ENCODE measurements around the gene MOSMO.

GRCh38 chr16:22065252-22065651 is 57.3 kb downstream of the MOSMO start:
- TF ChIP-seq EZH2 (IDR thresholded peaks at IDR 0.05; ENCODE audit: insufficient read depth, poor library complexity, severe bottlenecking) (no peak), EZH2phosphoT487 (IDR thresholded peaks at IDR 0.05; ENCODE audit: insufficient read depth, low read depth) (no peak)
